ENCODE data around the gene HPCAL4. TPM values are rescaled to one million over a fixed set of nuclear protein-coding genes. Genes with fewer than 3 reads are reported as not detected.

HPCAL4 gene
- total and polyA plus RNA-seq, 9 of the 15 experiments (the other 6 are each of a cell fraction or from before 2014, with no cell fraction given): 0.01 to 0.04 (median 0.04) TPM; not detected in 4

DNA sequence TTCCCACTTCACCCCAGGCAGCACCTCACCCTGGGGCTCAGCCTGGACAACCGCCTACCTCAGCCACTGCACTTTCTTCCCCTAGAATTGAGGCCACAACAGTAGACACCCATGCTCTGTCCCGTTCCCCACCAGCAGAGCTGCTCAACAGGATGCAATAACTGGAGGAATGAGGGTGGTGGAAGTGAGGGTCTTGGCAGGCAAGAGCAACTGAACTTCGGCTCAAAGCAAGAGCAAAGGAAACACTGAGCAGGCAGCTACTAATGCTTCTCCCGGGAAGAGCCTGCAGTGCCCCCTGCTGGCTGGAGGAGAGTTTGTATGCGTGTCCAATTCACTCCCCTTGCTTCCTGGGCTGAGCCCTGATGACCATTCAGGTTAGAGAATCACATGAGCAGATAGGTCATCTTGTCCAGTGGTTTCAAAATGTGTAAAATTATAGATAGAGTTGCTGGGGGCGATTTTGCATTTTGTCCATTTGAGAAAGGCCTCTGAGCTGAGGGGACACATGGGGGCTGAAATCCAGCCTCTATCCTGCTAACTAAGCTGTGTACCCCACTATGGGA, 33.2 kb downstream of the HPCAL4 start (continued):
- TF ChIP-seq, protein P1, sequence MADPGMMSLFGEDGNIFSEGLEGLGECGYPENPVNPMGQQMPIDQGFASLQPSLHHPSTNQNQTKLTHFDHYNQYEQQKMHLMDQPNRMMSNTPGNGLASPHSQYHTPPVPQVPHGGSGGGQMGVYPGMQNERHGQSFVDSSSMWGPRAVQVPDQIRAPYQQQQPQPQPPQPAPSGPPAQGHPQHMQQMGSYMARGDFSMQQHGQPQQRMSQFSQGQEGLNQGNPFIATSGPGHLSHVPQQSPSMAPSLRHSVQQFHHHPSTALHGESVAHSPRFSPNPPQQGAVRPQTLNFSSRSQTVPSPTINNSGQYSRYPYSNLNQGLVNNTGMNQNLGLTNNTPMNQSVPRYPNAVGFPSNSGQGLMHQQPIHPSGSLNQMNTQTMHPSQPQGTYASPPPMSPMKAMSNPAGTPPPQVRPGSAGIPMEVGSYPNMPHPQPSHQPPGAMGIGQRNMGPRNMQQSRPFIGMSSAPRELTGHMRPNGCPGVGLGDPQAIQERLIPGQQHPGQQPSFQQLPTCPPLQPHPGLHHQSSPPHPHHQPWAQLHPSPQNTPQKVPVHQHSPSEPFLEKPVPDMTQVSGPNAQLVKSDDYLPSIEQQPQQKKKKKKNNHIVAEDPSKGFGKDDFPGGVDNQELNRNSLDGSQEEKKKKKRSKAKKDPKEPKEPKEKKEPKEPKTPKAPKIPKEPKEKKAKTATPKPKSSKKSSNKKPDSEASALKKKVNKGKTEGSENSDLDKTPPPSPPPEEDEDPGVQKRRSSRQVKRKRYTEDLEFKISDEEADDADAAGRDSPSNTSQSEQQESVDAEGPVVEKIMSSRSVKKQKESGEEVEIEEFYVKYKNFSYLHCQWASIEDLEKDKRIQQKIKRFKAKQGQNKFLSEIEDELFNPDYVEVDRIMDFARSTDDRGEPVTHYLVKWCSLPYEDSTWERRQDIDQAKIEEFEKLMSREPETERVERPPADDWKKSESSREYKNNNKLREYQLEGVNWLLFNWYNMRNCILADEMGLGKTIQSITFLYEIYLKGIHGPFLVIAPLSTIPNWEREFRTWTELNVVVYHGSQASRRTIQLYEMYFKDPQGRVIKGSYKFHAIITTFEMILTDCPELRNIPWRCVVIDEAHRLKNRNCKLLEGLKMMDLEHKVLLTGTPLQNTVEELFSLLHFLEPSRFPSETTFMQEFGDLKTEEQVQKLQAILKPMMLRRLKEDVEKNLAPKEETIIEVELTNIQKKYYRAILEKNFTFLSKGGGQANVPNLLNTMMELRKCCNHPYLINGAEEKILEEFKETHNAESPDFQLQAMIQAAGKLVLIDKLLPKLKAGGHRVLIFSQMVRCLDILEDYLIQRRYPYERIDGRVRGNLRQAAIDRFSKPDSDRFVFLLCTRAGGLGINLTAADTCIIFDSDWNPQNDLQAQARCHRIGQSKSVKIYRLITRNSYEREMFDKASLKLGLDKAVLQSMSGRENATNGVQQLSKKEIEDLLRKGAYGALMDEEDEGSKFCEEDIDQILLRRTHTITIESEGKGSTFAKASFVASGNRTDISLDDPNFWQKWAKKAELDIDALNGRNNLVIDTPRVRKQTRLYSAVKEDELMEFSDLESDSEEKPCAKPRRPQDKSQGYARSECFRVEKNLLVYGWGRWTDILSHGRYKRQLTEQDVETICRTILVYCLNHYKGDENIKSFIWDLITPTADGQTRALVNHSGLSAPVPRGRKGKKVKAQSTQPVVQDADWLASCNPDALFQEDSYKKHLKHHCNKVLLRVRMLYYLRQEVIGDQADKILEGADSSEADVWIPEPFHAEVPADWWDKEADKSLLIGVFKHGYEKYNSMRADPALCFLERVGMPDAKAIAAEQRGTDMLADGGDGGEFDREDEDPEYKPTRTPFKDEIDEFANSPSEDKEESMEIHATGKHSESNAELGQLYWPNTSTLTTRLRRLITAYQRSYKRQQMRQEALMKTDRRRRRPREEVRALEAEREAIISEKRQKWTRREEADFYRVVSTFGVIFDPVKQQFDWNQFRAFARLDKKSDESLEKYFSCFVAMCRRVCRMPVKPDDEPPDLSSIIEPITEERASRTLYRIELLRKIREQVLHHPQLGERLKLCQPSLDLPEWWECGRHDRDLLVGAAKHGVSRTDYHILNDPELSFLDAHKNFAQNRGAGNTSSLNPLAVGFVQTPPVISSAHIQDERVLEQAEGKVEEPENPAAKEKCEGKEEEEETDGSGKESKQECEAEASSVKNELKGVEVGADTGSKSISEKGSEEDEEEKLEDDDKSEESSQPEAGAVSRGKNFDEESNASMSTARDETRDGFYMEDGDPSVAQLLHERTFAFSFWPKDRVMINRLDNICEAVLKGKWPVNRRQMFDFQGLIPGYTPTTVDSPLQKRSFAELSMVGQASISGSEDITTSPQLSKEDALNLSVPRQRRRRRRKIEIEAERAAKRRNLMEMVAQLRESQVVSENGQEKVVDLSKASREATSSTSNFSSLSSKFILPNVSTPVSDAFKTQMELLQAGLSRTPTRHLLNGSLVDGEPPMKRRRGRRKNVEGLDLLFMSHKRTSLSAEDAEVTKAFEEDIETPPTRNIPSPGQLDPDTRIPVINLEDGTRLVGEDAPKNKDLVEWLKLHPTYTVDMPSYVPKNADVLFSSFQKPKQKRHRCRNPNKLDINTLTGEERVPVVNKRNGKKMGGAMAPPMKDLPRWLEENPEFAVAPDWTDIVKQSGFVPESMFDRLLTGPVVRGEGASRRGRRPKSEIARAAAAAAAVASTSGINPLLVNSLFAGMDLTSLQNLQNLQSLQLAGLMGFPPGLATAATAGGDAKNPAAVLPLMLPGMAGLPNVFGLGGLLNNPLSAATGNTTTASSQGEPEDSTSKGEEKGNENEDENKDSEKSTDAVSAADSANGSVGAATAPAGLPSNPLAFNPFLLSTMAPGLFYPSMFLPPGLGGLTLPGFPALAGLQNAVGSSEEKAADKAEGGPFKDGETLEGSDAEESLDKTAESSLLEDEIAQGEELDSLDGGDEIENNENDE (IDR thresholded peaks at IDR 0.05; ENCODE audit: low read depth, low read length): no peak
- no peak for TF ChIP-seq CEBPB (tag; IDR thresholded peaks at IDR 0.05)
- TF ChIP-seq ZFP1 (CRISPR knock-in tag; IDR thresholded peaks at IDR 0.05): no peak
- no peak for TF ChIP-seq ZNF274 (IDR thresholded peaks at IDR 0.05; ENCODE audit: borderline replicate concordance, low read depth, low read length)
- no peak for TF ChIP-seq NUFIP1 (IDR thresholded peaks at IDR 0.05; ENCODE audit: partially characterized antibody)
- TF ChIP-seq CHAMP1 (IDR thresholded peaks at IDR 0.05): no peak
- TF ChIP-seq KDM1A (IDR thresholded peaks at IDR 0.05): no peak
- TF ChIP-seq SMARCA4 (IDR thresholded peaks at IDR 0.05): peak; percentile 39; the same call in 1 of the 2 replicates
- TF ChIP-seq, protein P2, sequence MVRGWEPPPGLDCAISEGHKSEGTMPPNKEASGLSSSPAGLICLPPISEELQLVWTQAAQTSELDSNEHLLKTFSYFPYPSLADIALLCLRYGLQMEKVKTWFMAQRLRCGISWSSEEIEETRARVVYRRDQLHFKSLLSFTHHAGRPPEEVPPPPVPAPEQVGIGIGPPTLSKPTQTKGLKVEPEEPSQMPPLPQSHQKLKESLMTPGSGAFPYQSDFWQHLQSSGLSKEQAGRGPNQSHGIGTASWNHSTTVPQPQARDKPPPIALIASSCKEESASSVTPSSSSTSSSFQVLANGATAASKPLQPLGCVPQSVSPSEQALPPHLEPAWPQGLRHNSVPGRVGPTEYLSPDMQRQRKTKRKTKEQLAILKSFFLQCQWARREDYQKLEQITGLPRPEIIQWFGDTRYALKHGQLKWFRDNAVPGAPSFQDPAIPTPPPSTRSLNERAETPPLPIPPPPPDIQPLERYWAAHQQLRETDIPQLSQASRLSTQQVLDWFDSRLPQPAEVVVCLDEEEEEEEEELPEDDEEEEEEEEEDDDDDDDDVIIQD (CRISPR knock-in tag; IDR thresholded peaks at IDR 0.05): no peak
- TF ChIP-seq ZNF143 (CRISPR knock-in tag; IDR thresholded peaks at IDR 0.05): no peak
- no peak for TF ChIP-seq PML (IDR thresholded peaks at IDR 0.05; ENCODE audit: low read length)
- TF ChIP-seq ZNF79 (CRISPR knock-in tag; IDR thresholded peaks at IDR 0.05; ENCODE audit: low read depth): no peak
